Measurements from ENCODE around the gene SORCS2.

- TF ChIP-seq, protein P1, sequence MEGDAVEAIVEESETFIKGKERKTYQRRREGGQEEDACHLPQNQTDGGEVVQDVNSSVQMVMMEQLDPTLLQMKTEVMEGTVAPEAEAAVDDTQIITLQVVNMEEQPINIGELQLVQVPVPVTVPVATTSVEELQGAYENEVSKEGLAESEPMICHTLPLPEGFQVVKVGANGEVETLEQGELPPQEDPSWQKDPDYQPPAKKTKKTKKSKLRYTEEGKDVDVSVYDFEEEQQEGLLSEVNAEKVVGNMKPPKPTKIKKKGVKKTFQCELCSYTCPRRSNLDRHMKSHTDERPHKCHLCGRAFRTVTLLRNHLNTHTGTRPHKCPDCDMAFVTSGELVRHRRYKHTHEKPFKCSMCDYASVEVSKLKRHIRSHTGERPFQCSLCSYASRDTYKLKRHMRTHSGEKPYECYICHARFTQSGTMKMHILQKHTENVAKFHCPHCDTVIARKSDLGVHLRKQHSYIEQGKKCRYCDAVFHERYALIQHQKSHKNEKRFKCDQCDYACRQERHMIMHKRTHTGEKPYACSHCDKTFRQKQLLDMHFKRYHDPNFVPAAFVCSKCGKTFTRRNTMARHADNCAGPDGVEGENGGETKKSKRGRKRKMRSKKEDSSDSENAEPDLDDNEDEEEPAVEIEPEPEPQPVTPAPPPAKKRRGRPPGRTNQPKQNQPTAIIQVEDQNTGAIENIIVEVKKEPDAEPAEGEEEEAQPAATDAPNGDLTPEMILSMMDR (IDR thresholded peaks at IDR 0.05; ENCODE audit: low read depth, low read length): no peak
- TF ChIP-seq MAX (IDR thresholded peaks at IDR 0.05; ENCODE audit: low read depth, low read length) (no peak), POLR2A (IDR thresholded peaks at IDR 0.05; ENCODE audit: extremely low read depth, insufficient read length) (no peak), MYC (IDR thresholded peaks at IDR 0.05; ENCODE audit: low read depth, low read length) (no peak)
These were observed 235.0 kb downstream of the SORCS2 start for GRCh38 chr4:7427361-7427760.
